OCI-LY1 (cell line): Measurements from ENCODE around the gene KCNA4.

Source experiments
- CTCF ChIP-seq: fragments of 200-600 bp; sonication (generic), shearing (Covaris generic); IDR thresholded peaks from 2 replicates; pipeline ENCODE4 v1.5.1; 2017; ENCODE audit warnings: mild to moderate bottlenecking, antibody characterized with exemption, low read length, moderate library complexity, mixed read lengths
- EZH2 ChIP-seq: fragments of 200-600 bp; sonication (generic), shearing (Covaris generic); IDR thresholded peaks from 2 replicates; pipeline ENCODE4 v1.8.0; 2017; ENCODE audit warnings: borderline replicate concordance, mixed run types, mild to moderate bottlenecking, antibody characterized with exemption, low read length, moderate library complexity, mixed read lengths

DNA sequence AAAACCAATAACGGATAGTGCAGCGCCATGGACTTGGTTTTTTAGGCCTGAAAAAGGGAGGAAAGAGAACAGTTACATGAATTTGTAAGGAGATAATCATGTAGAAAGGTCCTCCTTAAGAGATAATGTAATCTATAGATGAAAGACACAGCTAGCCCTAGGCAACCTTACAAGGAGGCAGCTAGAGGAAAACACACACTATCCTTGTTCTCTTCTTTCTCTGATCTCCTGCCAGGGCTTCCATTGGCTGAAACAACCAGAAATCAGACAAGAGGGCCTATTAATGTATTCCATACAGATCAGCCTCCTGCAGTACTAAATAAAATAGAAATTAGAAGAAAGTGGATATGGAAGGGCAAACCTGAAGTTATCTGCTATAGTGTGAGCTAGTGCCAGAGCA, 53.0 kb downstream of the KCNA4 start:
- TF ChIP-seq CTCF: no peak
- TF ChIP-seq EZH2: no peak
